NCI-H2227 (cell line): ENCODE data around the gene CT45A8.
"Not testable (repeated sequence)": the region's sequence is repeated elsewhere in the genome, so short reads cannot be mapped to it uniquely, and the experiment has no call there.

Experiments used
- DNase-seq: peaks from one replicate; lab custom pipeline; 2025; ENCODE audit not compliant: unreplicated experiment; lab: John Stamatoyannopoulos, UW

Gene CT45A8

GRCh38 chrX:135854438-135854837 is at the start of gene CT45A8:
TSS of gene CT45A8 (minus strand) at chrX:135854538. CDS start at chrX:135850783, 3,755 bp downstream.
- DNase-seq, result not testable (repeated sequence)

GRCh38 chrX:135893294-135893817 is 39.0 kb upstream of the CT45A8 start, which contains the start of the genes CT45A10 and SAGE1:
TSS of gene CT45A10 (minus strand) at chrX:135893444. CDS start at chrX:135885344, 8,100 bp downstream.
TSS of gene SAGE1 (plus strand) at chrX:135893716. CDS start at chrX:135896243, 2,527 bp downstream.
- DNase-seq, result no peak

GRCh38 chrX:135892781-135893180 is 38.4 kb upstream of the CT45A8 start:
- DNase-seq, result no peak

- DNase-seq, result no peak
Observed at GRCh38 chrX:135890087-135890585, 35.8 kb upstream of the CT45A8 start.

GRCh38 chrX:135888976-135889375 is 34.6 kb upstream of the CT45A8 start:
- peak; percentile 11 for DNase-seq

GRCh38 chrX:135888230-135888629 is 33.9 kb upstream of the CT45A8 start:
- not testable (repeated sequence) for DNase-seq

GRCh38 chrX:135882741-135883140 is 28.4 kb upstream of the CT45A8 start:
- DNase-seq, result not testable (repeated sequence)

- DNase-seq, result not testable (repeated sequence)
Observed at GRCh38 chrX:135871712-135872111, 17.4 kb upstream of the CT45A8 start, which contains the start of gene CT45A9. TSS of gene CT45A9 (minus strand) at chrX:135871812. CDS start at chrX:135868061, 3,751 bp downstream.

- DNase-seq, result not testable (repeated sequence)
Observed at GRCh38 chrX:135837180-135837579, 17.2 kb downstream of the CT45A8 start, which contains the start of gene CT45A7. TSS of gene CT45A7 (minus strand) at chrX:135837280. CDS start at chrX:135833533, 3,747 bp downstream.

- not testable (repeated sequence) for DNase-seq
Observed at GRCh38 chrX:135819912-135820311, 34.4 kb downstream of the CT45A8 start, which contains the start of gene CT45A2. TSS of gene CT45A2 (minus strand) at chrX:135820012. CDS start at chrX:135816265, 3,747 bp downstream.

GRCh38 chrX:135802687-135803086 is 51.7 kb downstream of the CT45A8 start, which contains the start of gene CT45A6:
TSS of gene CT45A6 (minus strand) at chrX:135802787. CDS start at chrX:135798993, 3,794 bp downstream.
- not testable (repeated sequence) for DNase-seq
